HG03175 (cell line): ENCODE data around the gene SAPCD1.

Experiments used
- ATAC-seq: cut with Tn5 transposase; IDR thresholded peaks from one replicate; pipeline ENCODE4 v1.9.1; 2021; ENCODE audit warnings: mild to moderate bottlenecking, moderate library complexity; ENCODE audit not compliant: unreplicated experiment

SAPCD1 gene

DNA sequence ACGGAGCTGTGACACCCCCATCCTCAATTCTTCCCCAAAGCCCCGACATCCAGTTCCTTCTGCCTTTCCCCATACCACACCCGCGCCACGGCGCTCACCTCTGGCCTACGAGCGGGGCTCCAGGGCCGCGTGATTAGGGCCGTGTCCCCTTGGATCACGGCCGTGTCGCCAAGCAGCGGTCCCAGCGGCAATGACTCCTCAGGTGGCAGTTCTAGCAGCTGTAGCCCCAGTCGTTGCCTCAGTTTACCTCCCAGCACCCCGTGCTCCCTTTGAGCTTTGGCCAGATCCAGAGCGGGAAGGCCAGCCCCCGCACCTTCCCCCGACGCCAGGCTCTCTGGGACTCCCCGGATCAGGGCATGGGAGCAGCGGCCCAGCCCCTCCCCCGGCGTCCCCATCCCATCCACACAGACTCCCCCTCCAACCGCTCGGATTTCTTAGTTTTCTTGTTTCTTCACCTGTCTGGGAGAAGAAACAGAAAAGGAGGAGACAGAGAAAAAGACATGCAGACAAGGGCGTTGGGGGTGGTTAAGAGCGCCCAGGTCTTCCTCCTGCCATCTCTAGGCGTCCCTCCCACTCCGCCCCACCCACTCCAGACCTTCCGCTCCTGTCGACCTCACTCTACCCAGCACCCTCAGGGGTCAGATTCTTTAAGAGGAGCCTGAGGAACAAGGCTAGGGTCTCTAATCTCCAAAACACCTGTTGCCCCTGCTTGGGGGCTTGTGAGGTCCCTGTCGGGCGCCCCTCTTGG, 33.5 kb upstream of the SAPCD1 start, which contains the start of gene DDAH2:
Gene DDAH2 (minus strand): TSS at position 533 of the 748 bp plus-strand sequence. CDS start 138 bp downstream, at position 395.
- no peak for ATAC-seq

GRCh38 chr6:31729515-31729978, 32.9 kb upstream of the SAPCD1 start:
- ATAC-seq: peak; percentile 43

DNA sequence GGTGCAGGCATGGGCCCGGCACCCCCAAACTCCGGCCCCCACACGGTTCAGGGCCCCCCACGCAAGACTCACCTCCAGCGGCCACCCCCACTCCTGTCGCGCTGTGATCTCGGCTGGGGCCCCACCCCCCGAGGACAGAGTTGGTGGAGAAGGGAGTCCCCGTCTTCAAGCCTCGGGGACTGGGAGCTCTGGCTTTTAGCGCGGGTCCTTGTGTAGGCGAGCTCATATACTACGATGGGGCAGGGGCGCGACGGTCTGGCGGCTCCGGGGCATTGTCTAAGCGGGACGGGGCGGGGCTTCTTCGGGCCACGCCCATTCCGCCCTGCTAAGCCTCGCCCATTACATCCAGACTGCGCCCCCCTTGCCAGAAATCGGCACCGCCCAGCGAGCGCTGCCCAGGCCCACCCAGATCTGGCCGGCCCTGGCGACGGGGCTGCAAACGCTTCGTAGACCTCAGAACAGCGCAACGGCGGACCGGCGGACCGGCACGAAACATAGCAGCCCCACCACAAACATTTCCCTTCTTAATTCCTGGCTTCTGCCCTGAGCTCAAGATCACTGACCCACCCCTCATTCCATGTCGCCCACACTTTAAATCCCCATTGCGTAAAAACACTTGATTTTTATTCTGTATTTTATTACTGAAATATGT, 32.4 kb upstream of the SAPCD1 start:
- ATAC-seq: peak; percentile 28

DNA sequence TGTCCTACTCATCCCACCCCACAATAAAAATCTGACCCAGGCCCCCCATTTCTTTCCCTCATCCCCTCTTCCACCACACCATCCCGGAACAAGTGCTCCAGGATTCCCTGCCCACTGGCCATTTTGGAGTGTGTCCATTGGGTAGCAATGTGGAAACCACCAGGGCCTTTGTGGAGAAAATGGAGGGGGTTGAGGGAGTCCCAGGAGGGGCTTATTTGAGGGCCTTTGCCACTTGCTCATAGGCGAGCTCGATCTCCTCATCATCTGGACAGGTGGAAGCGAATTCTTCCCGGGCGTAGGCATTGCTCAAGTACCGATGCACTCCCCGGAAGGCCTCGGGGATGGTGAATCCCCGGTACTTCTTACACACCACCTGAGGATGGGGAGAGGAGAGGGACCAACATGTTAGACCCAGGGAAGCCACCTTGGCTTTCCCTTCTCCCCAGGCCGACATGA, 31.8 kb upstream of the SAPCD1 start:
- no peak for ATAC-seq

DNA sequence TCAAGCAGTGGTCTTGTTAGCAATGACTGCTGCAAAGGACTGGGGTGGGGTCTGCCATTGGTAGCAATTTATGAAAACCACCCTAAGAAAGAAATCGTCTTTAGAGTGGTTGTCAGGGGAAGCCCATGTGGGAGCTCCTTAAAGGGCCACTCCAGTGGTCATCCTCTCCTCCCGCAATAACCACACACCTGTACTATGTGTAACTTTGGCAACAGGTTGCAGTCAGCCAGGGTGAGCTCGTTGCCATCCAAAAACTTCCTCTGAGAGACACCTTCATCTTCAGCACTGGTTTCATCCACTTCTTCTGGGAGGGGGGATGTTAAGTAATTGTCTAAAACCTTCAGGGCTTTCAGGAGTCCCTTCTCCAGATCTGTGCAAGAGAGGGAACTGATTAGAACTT, 30.4 kb upstream of the SAPCD1 start:
- no peak for ATAC-seq

GRCh38 chr6:31733734-31734133, 28.7 kb upstream of the SAPCD1 start:
- no peak for ATAC-seq

- ATAC-seq: no peak
Measured at GRCh38 chr6:31734247-31734820, 28.1 kb upstream of the SAPCD1 start.

DNA sequence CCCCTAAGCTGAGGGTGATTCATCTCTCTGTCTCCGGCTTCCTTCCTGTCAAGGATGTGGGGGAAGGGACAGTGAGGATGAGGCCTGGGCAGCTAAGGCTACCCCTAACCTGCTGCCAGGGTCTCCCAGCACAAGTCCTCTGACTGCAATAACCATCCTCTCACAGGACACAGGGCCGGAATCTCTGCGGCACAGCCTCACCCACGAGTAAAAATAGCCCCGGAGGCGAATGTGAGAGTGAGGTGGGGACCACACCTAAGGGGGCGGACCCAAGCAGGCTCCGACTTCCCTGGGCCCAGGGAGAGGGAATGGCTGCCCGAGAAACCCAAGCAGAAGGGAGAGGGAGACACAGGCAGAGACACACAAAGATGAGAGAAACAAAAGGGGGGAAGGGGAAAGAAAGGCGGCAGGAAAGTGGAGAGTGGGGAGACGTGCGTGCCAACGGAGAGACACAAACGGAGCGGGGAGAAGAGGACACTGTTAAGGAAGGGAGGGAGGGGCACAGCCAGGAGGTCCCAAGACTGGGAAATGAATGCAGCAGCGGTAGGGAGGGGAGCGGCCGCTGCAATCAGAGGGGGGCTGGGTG, 27.5 kb upstream of the SAPCD1 start:
- peak; percentile 23 for ATAC-seq

- ATAC-seq: peak; percentile 27
Measured at GRCh38 chr6:31736021-31736767, 26.3 kb upstream of the SAPCD1 start, which contains the start of gene CLIC1. CLIC1 (minus strand) TSS chr6:31736530; CDS start chr6:31736300, 230 bp downstream.

GRCh38 chr6:31736768-31737314, 25.6 kb upstream of the SAPCD1 start:
- ATAC-seq: no peak

GRCh38 chr6:31737315-31737990, 25.0 kb upstream of the SAPCD1 start:
- no peak for ATAC-seq

GRCh38 chr6:31737991-31738979, 24.2 kb upstream of the SAPCD1 start:
- no peak for ATAC-seq

GRCh38 chr6:31739639-31740396, 22.6 kb upstream of the SAPCD1 start, which contains the start of gene MSH5:
MSH5 (plus strand) TSS chr6:31740005; CDS start chr6:31740467, 462 bp downstream.
- peak; percentile 70 for ATAC-seq

- ATAC-seq: no peak
Measured at GRCh38 chr6:31740397-31741223, 21.8 kb upstream of the SAPCD1 start.

DNA sequence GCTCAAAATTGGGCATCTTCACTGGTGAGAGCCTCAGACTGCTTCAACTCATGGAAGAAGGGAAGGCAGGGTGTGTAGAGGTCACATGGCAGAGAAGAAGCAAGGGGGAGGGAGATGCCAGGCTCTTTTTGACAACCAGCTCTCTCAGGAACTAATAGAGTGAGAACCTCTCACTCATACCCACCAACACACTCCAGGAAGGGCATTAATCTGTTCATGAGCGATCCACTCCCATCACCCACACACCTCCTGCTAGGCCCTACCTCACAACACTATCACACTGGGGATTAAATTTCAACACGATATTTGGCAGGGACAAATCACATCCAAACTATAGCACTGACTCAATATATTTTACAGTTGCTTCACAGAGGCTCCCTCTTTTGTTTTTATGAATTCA, 20.6 kb upstream of the SAPCD1 start:
- no peak for ATAC-seq

DNA sequence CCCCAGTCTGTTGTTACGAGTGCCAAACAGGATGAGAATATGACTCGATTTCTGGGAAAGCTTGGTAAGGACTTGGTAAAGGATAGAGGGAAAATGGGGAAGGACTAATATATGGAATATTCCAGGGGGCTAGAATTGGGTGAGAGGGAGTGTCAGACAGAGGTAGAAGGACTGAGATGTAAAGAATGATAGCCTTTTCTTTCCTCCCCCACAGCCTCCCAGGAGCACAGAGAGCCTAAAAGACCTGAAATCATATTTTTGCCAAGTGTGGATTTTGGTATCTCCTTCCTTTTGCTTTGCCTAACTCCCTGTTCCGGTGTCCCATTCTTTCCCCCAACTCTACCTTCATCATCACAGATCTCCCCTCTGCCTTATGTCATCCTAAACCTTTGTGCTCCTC, 19.6 kb upstream of the SAPCD1 start:
- ATAC-seq: no peak

DNA sequence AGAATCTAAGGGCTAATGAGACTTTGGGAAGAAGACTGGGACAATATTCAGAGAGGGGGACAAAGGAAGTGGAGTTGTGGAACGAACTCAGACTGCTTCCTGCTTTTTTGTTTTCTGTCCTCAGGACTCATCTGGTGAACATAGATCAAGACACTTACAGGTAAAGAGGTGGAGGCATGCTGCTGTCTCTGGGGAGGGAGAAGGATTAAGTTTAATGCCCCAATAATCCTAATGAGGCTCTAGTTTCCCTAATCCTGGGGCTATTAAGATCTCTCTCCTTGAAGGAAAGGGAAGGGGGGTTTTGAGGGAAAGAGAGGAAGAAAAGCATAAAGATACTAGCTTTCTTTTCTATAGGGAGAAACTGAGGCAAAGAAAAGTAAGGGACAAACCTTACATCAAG, 18.0 kb upstream of the SAPCD1 start:
- ATAC-seq: no peak
